Measurements from ENCODE around the gene LIN9. TPM values are rescaled to one million over a fixed set of nuclear protein-coding genes. Genes with fewer than 3 reads are reported as not detected.

LIN9 gene
- total and polyA plus RNA-seq, 2 donors (not counting 3 experiments of a cell fraction or from before 2014, with no cell fraction given), result 2.5 to 7.6 TPM

- Histone ChIP-seq H4K20me1 (replicated peaks; ENCODE audit: control insufficient read depth, extremely low read depth, insufficient read depth, low read length) (no peaks in the 10 kb centered on the region), H3K9me1 (replicated peaks; ENCODE audit: control insufficient read depth, extremely low read depth, insufficient read depth, low read length) (no peaks in the 10 kb centered on the region), H3K27ac (ENCODE audit: insufficient read depth, low read depth, low read length) (no peak overlapping the region), H3K79me2 (ENCODE audit: control insufficient read depth, insufficient read depth, low read length) (no peaks in the 10 kb centered on the region), H3K36me3 (ENCODE audit: control insufficient read depth in 2 of 2, extremely low read depth in 1 of 2, insufficient read depth in 2 of 2, low read length in 2 of 2) (no peaks in the 10 kb centered on the region), H3K4me2 (ENCODE audit: insufficient read depth, low read length) (no peak overlapping the region), H3K4me3 (replicated peaks in 1 of 3; ENCODE audit: insufficient read depth in 1 of 3, low read depth in 1 of 3, low read length in 3 of 3) (no peak overlapping the region), H3K4me1 (ENCODE audit: control insufficient read depth, extremely low read depth, insufficient read depth, low read length) (no peaks in the 10 kb centered on the region), H3K9me3 (replicated peaks; ENCODE audit: control insufficient read depth, insufficient read depth, low read length) (no peaks in the 10 kb centered on the region), H3K9ac (replicated peaks; ENCODE audit: extremely low read depth, insufficient read depth, low read length) (no peak overlapping the region), H2AFZ (ENCODE audit: low read depth, low read length) (no peak overlapping the region), H3K27me3 (ENCODE audit: control insufficient read depth in 2 of 2, insufficient read depth in 2 of 2, low read length in 2 of 2) (no peaks in the 10 kb centered on the region)
- BruUV-seq (replicated peaks), result no TSS peak
- ChIA-PET POLR2A (no interaction called here), CTCF (interaction anchor here (0.6 kb wide), 1 partner anchor 111 kb away, joined by 3 read pairs; no protein-coding TSS in a partner anchor)
- intact Hi-C loops (cut with micrococcal nuclease), result no loop called here
- dilution Hi-C loops (cut with MboI; ENCODE audit: extremely low pct_ligation_motif_present, low sequenced_read_pairs), result no loop called here
- DNase-seq (ENCODE audit: low read depth, low spot score) (no peak), FAIRE-seq (no peak)
- TF ChIP-seq JUN (IDR thresholded peaks at IDR 0.05; ENCODE audit: borderline replicate concordance, insufficient read depth, insufficient read length, low read depth) (no peak), POLR2AphosphoS5 (IDR thresholded peaks at IDR 0.05; ENCODE audit: insufficient read depth, low read depth, low read length) (no peak), MAX (IDR thresholded peaks at IDR 0.05; ENCODE audit: insufficient read depth, insufficient read length) (no peak), FOS (IDR thresholded peaks at IDR 0.05; ENCODE audit: borderline replicate concordance, insufficient read depth, low read length) (no peak), POLR2A (IDR thresholded peaks at IDR 0.05; ENCODE audit: low read depth, low read length) (no peak), GATA2 (IDR thresholded peaks at IDR 0.05; ENCODE audit: insufficient read depth, insufficient read length, low read depth, low read length) (no peak)
Observed at GRCh38 chr1:226337276-226337875, 28.4 kb upstream of the LIN9 start.

DNA sequence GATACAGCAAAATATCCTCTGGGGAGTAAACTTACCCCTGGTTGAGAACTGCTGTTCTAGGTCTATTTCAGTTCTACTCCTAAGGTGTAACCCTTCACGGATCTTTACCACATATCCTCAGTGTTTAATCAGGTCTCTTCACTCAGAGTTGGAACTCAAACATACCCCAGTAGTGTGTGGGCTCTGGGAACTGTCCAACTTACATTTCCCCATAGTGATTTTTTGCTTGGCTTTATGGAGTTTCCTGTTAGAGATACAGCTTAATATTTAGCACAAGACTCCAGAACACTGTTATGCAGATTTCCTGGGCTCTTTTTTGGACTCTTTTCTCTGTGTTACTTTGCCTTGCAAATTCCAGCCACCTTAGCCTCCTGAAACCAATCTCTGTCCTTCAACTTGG is 26.7 kb upstream of the LIN9 start:
- DNase-seq (ENCODE audit: low read depth, low spot score), result no peak
- Histone ChIP-seq H2AFZ (ENCODE audit: low read depth, low read length) (no peak overlapping the region), H3K9me1 (replicated peaks; ENCODE audit: control insufficient read depth, extremely low read depth, insufficient read depth, low read length) (no peaks in the 10 kb centered on the region), H3K4me1 (ENCODE audit: control insufficient read depth, extremely low read depth, insufficient read depth, low read length) (no peaks in the 10 kb centered on the region), H4K20me1 (replicated peaks; ENCODE audit: control insufficient read depth, extremely low read depth, insufficient read depth, low read length) (no peaks in the 10 kb centered on the region), H3K9me3 (replicated peaks; ENCODE audit: control insufficient read depth, insufficient read depth, low read length) (no peaks in the 10 kb centered on the region), H3K79me2 (ENCODE audit: control insufficient read depth, insufficient read depth, low read length) (no peaks in the 10 kb centered on the region), H3K36me3 (ENCODE audit: control insufficient read depth in 2 of 2, extremely low read depth in 1 of 2, insufficient read depth in 2 of 2, low read length in 2 of 2) (no peaks in the 10 kb centered on the region), H3K4me2 (ENCODE audit: insufficient read depth, low read length) (no peak overlapping the region), H3K27ac (ENCODE audit: insufficient read depth, low read depth, low read length) (no peak overlapping the region), H3K9ac (replicated peaks; ENCODE audit: extremely low read depth, insufficient read depth, low read length) (no peak overlapping the region), H3K27me3 (ENCODE audit: control insufficient read depth in 2 of 2, insufficient read depth in 2 of 2, low read length in 2 of 2) (no peaks in the 10 kb centered on the region), H3K4me3 (replicated peaks in 1 of 3; ENCODE audit: insufficient read depth in 1 of 3, low read depth in 1 of 3, low read length in 3 of 3) (no peak overlapping the region)
- intact Hi-C loops (cut with micrococcal nuclease) (no loop called here), dilution Hi-C loops (cut with MboI; ENCODE audit: extremely low pct_ligation_motif_present, low sequenced_read_pairs) (no loop called here)
- no TSS peak for BruUV-seq (replicated peaks)
- FAIRE-seq, result no peak
- no peak for TF ChIP-seq MYC (IDR thresholded peaks at IDR 0.05; ENCODE audit: low read depth, low read length)
- TF ChIP-seq CTCF (IDR thresholded peaks at IDR 0.05; ENCODE audit: extremely low read depth in 1 of 2, insufficient read depth in 1 of 2, low read depth in 1 of 2, low read length in 2 of 2), result no peak
- TF ChIP-seq POLR2A (IDR thresholded peaks at IDR 0.05; ENCODE audit: low read depth, low read length), result no peak
- no peak for TF ChIP-seq POLR2AphosphoS5 (IDR thresholded peaks at IDR 0.05; ENCODE audit: insufficient read depth, low read depth, low read length)
- no peak for TF ChIP-seq GATA2 (IDR thresholded peaks at IDR 0.05; ENCODE audit: insufficient read depth, insufficient read length, low read depth, low read length)
- TF ChIP-seq EZH2 (IDR thresholded peaks at IDR 0.05; ENCODE audit: borderline replicate concordance, low read depth, low read length, severe bottlenecking), result no peak
- no peak for TF ChIP-seq JUN (IDR thresholded peaks at IDR 0.05; ENCODE audit: borderline replicate concordance, insufficient read depth, insufficient read length, low read depth)
- TF ChIP-seq MAX (IDR thresholded peaks at IDR 0.05; ENCODE audit: insufficient read depth, insufficient read length), result no peak
- no peak for TF ChIP-seq FOS (IDR thresholded peaks at IDR 0.05; ENCODE audit: borderline replicate concordance, insufficient read depth, low read length)
- ChIA-PET CTCF (no interaction called here), POLR2A (no interaction called here)

All from endothelial cell of umbilical vein (primary cell).